ENCODE results near the gene TBXAS1. TPM values are rescaled to one million over a fixed set of nuclear protein-coding genes. Genes with fewer than 3 reads are reported as not detected.

TBXAS1 gene
- total RNA-seq: 1 to 10 TPM in 3 of 4 donors, under 1 TPM in 1; 0.41 to 5.2 (median 3.3) TPM

DNA sequence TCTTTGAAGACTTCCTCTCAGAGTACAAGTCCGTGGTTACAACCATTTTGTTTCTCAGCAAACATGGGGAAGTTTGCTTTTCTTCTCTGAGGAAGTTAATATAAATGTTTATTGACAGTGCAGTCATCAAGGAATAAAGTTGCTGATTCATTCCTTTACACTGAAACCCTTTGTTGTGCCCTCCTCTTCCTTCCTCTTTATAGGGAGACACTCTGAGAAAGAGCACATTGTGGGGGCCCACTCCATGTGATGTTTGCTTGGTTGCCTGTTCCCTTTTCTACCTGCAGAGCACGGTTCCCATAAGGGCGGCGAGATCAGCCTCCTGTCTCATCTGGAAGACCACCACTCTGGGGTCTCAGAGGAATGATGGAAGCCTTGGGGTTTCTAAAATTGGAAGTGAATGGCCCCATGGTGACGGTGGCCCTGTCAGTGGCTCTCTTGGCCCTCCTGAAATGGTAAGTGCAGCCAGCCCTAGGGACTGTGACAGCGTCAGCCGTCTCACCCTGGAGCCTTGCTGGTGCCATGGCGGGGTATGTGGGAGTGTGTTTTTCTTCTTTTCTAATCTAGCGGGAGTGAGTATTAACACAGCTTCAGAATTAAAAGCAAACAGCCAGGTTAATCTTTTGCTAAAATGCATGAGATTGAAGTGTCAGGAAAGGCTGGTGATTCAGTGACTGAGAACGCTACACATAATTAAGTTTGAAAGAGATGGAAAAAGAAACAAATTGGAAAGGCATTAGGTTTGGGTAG, at the start of gene TBXAS1:
Gene TBXAS1, plus strand, starts transcription at position 240 of the 750 bp plus-strand sequence. Its CDS starts 127 bp downstream, at position 367.
- TF ChIP-seq POLR2A (IDR thresholded peaks at IDR 0.05): no peak
- TF ChIP-seq, protein P1, sequence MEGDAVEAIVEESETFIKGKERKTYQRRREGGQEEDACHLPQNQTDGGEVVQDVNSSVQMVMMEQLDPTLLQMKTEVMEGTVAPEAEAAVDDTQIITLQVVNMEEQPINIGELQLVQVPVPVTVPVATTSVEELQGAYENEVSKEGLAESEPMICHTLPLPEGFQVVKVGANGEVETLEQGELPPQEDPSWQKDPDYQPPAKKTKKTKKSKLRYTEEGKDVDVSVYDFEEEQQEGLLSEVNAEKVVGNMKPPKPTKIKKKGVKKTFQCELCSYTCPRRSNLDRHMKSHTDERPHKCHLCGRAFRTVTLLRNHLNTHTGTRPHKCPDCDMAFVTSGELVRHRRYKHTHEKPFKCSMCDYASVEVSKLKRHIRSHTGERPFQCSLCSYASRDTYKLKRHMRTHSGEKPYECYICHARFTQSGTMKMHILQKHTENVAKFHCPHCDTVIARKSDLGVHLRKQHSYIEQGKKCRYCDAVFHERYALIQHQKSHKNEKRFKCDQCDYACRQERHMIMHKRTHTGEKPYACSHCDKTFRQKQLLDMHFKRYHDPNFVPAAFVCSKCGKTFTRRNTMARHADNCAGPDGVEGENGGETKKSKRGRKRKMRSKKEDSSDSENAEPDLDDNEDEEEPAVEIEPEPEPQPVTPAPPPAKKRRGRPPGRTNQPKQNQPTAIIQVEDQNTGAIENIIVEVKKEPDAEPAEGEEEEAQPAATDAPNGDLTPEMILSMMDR (IDR thresholded peaks at IDR 0.05 in 4 of 5, conservative IDR thresholded peaks at IDR 0.05 in 1 of 5): no peak
- peak within 1 kb of the TSS in 1 of 4 donors; percentile 25 for H3K4me3 ChIP-seq
- DNase-seq (peak in 1 of 2 donors; percentile 33), ATAC-seq (peak in 1 of 2 donors; percentile 36)
- intact Hi-C loops (cut with DNase I; ENCODE audit: low total_unique reads) (no loop called here), in situ Hi-C loops (cut with MboI; ENCODE audit: low sequenced_read_pairs in 4 of 4) (loop anchor here in 3 of 4 donors (10.0 kb wide), 1 partner anchor 184 kb away; no protein-coding TSS in a partner anchor)
- no peaks in the 10 kb centered on the region for H3K36me3 ChIP-seq
- no peaks in the 10 kb centered on the region for H3K9me3 ChIP-seq
- H3K4me1 ChIP-seq: no peaks in the 10 kb centered on the region
- no peak within 1 kb of the TSS for H3K27ac ChIP-seq
- H3K27me3 ChIP-seq: no peaks in the 10 kb centered on the region

- Histone ChIP-seq H3K4me3 (no peak overlapping the region), H3K4me1 (peaks cover 8 to 11% of the 10 kb centered on the region in 2 donors), H3K9me3 (no peaks in the 10 kb centered on the region), H3K36me3 (no peaks in the 10 kb centered on the region), H3K27me3 (peaks cover 0 to 5% (median 0%) of the 10 kb centered on the region in 3 donors), H3K27ac (no peak overlapping the region)
- ATAC-seq: no peak
- DNase-seq: no peak
- intact Hi-C loops (cut with DNase I; ENCODE audit: low total_unique reads): no loop called here
- in situ Hi-C loops (cut with MboI; ENCODE audit: low sequenced_read_pairs in 4 of 4): no loop called here
- no peak for TF ChIP-seq POLR2A (IDR thresholded peaks at IDR 0.05)
- TF ChIP-seq, protein P1 (IDR thresholded peaks at IDR 0.05 in 4 of 5, conservative IDR thresholded peaks at IDR 0.05 in 1 of 5): no peak
Measured at GRCh38 chr7:139782932-139783331, 46.1 kb upstream of the TBXAS1 start.

DNA sequence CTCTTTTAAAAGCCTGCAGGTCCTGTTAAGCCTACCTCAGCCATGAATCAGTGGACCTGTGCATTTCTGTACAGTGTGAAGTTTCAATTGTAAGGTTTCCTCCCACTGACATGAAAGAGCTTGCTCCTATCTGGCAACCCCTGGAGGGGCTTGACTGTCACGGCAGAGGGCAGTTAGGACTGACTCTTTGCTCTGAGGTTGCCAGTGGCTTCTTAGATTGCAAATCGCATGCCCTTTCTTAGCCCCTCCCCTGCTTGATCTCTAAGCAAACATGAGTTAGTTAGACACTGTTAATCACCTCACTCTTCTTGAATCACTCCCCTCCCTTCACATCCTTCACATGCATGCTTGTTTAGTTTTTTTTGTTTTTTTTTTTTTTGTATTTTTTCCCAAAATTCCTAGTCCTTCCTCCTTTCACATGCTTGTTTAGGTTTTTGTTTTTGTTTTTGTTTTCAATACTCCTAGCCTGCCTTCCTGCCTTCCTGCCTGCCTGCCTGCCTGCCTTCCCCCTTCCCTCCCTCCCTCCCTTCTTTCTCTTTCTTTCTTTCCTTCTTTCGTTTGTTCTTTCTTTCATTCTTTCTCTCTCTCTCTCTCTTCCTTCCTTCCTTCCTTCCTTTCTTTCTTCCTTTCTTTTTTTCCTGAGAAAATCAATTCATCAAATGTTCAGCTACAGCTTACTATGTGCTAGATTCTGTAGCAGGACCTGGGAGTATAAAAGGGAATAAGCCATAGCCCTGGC, 45.2 kb upstream of the TBXAS1 start:
- TF ChIP-seq, protein P1 (IDR thresholded peaks at IDR 0.05 in 4 of 5, conservative IDR thresholded peaks at IDR 0.05 in 1 of 5): no peak
- TF ChIP-seq POLR2A (IDR thresholded peaks at IDR 0.05): no peak
- intact Hi-C loops (cut with DNase I; ENCODE audit: low total_unique reads): no loop called here
- no peak overlapping the region for H3K27ac ChIP-seq
- H3K27me3 ChIP-seq: peaks cover 0 to 5% (median 0%) of the 10 kb centered on the region in 3 donors
- no peak overlapping the region for H3K4me3 ChIP-seq
- no peaks in the 10 kb centered on the region for H3K36me3 ChIP-seq
- DNase-seq: no peak
- ATAC-seq: no peak
- peaks cover 5% of the 10 kb centered on the region in 2 donors for H3K4me1 ChIP-seq
- H3K9me3 ChIP-seq: no peaks in the 10 kb centered on the region
- in situ Hi-C loops (cut with MboI; ENCODE audit: low sequenced_read_pairs in 4 of 4): no loop called here

GRCh38 chr7:139784648-139785047, 44.4 kb upstream of the TBXAS1 start:
- no peak for ATAC-seq
- DNase-seq: no peak
- no peaks in the 10 kb centered on the region for H3K36me3 ChIP-seq
- H3K27me3 ChIP-seq: peaks cover 0 to 5% (median 0%) of the 10 kb centered on the region in 3 donors
- H3K27ac ChIP-seq: no peak overlapping the region
- TF ChIP-seq, protein P1 (IDR thresholded peaks at IDR 0.05 in 4 of 5, conservative IDR thresholded peaks at IDR 0.05 in 1 of 5): no peak
- TF ChIP-seq POLR2A (IDR thresholded peaks at IDR 0.05): no peak
- no peak overlapping the region for H3K4me3 ChIP-seq
- intact Hi-C loops (cut with DNase I; ENCODE audit: low total_unique reads) (no loop called here), in situ Hi-C loops (cut with MboI; ENCODE audit: low sequenced_read_pairs in 4 of 4) (no loop called here)
- H3K4me1 ChIP-seq: no peaks in the 10 kb centered on the region
- no peaks in the 10 kb centered on the region for H3K9me3 ChIP-seq

Measured in gastrocnemius medialis (tissue), 4 donors.